Measurements from ENCODE around the gene TP73.

- TF ChIP-seq CSDC2 (CRISPR knock-in tag; IDR thresholded peaks at IDR 0.05) (no peak), TSHZ2 (CRISPR knock-in tag; IDR thresholded peaks at IDR 0.05) (no peak), PATZ1 (CRISPR knock-in tag; IDR thresholded peaks at IDR 0.05; ENCODE audit: borderline replicate concordance) (no peak), RARB (CRISPR knock-in tag; IDR thresholded peaks at IDR 0.05) (no peak), ISL1 (CRISPR knock-in tag; IDR thresholded peaks at IDR 0.05) (no peak), ARNTL (CRISPR knock-in tag; IDR thresholded peaks at IDR 0.05; ENCODE audit: borderline replicate concordance, low read depth) (no peak)
Observed at GRCh38 chr1:3772715-3773571, 120.6 kb downstream of the TP73 start, which contains the start of gene SMIM1.

Data from SK-N-SH treated with all-trans-retinoic acid at 6 μM for 48 hours (cell line).